Body of pancreas (tissue), 4 donors: Measurements from ENCODE around the gene MMP24. TPM values are rescaled to one million over a fixed set of nuclear protein-coding genes. Genes with fewer than 3 reads are reported as not detected.

Experiments used
- ATAC-seq: fragments of 150-250 bp; one replicate; pipeline ENCODE4 v1.9.1; 2016
- DNase-seq, 4 donors: peaks; one replicate each; pipeline ENCODE4 v3.0.0-alpha.2; 2019
- H3K27ac ChIP-seq, 4 donors: fragments of 200-600 bp; sonication (generic); 1 replicate in 3 of 4; 2 replicates in 1 of 4; pipeline versions ENCODE4 v1.5.1 to v1.6.1; 2016 to 2019; ENCODE audit warnings: mild to moderate bottlenecking in 1 of 4, mixed read lengths in 1 of 4, moderate library complexity in 1 of 4
- H3K27me3 ChIP-seq, 2 donors: fragments of 200-600 bp; sonication (generic); one replicate each; pipeline ENCODE4 v1.6.0; 2016; ENCODE audit warnings: mild to moderate bottlenecking in 1 of 2
- H3K36me3 ChIP-seq, 2 donors: fragments of 200-600 bp; sonication (generic); replicated peaks in 1 of 2; 2 replicates each; pipeline ENCODE4 v1.5.1; 2016; ENCODE audit warnings: low read depth in 2 of 2; ENCODE audit not compliant: insufficient read depth in 1 of 2
- H3K4me1 ChIP-seq: fragments of 200-600 bp; sonication (generic); one replicate; pipeline ENCODE4 v1.6.0; 2016
- H3K4me3 ChIP-seq, 2 donors: fragments of 200-600 bp; sonication (generic); 1 replicate in 1 of 2; 2 replicates in 1 of 2; pipeline ENCODE4 v1.5.1; 2016 to 2019
- H3K9me3 ChIP-seq, 3 donors: fragments of 200-600 bp; sonication (generic); 1 replicate in 2 of 3; 2 replicates in 1 of 3; pipeline ENCODE4 v1.5.1; 2016
- POLR2A ChIP-seq, 3 donors: fragments of 450-650 bp; IDR thresholded peaks; one replicate each; pipeline ENCODE4 v1.6.1; 2016; ENCODE audit warnings: antibody characterized with exemption in 3 of 3, mild to moderate bottlenecking in 2 of 3
- WGBS, 2 donors: methylation state at CpG; one replicate each; pipeline ENCODE4 v1.1.5; 2017; 5-methylcytosine and 5-hydroxymethylcytosine counted together
- intact Hi-C: fragments of 100-400 bp; cut with DNase I; formaldehyde crosslinking; loops from one replicate; pipeline ENCODE4 v1.15.1; 2023
- total RNA-seq, 2 donors: library from RNA; depleted of rRNA; stranded (reverse); fragments of >200 nt; gene quantifications; one replicate each; pipeline ENCODE4 v1.1.0, GENCODE V29; 2016
- TF ChIP-seq, protein P1 (sequence below), 7 experiments: fragments of 450-650 bp in 4 of 7; fragments of 200-600 bp in 3 of 7; sonication (generic) in 3 of 7; IDR thresholded peaks; one replicate each; pipeline ENCODE4 v1.5.1; 2016 to 2019; ENCODE audit warnings: antibody characterized with exemption in 7 of 7

MMP24 gene
- total RNA-seq, 2 donors from 2014 or later, result 3.0 to 9.3 TPM

DNA sequence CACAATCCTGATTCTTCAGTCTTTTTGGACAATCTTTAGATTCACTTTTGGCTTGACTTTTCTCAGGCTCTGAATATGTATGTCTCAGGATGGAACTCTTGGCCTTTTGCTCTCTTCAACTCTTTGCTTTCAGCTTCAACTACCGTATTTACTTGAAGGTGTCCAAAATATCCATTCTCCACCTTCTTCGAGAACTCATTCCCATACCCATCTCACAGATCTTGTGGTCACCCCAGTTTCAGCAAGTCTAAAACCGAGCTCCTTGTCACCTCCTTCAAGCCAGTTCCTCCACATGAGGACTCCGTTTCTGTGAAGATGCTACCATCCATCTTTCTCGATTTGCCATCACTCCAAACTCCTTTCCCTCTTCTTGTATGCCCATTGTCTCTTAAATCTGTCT is 2.0 kb upstream of the MMP24 start:
- no peaks in the 10 kb centered on the region for H3K36me3 ChIP-seq
- TF ChIP-seq, protein P1, sequence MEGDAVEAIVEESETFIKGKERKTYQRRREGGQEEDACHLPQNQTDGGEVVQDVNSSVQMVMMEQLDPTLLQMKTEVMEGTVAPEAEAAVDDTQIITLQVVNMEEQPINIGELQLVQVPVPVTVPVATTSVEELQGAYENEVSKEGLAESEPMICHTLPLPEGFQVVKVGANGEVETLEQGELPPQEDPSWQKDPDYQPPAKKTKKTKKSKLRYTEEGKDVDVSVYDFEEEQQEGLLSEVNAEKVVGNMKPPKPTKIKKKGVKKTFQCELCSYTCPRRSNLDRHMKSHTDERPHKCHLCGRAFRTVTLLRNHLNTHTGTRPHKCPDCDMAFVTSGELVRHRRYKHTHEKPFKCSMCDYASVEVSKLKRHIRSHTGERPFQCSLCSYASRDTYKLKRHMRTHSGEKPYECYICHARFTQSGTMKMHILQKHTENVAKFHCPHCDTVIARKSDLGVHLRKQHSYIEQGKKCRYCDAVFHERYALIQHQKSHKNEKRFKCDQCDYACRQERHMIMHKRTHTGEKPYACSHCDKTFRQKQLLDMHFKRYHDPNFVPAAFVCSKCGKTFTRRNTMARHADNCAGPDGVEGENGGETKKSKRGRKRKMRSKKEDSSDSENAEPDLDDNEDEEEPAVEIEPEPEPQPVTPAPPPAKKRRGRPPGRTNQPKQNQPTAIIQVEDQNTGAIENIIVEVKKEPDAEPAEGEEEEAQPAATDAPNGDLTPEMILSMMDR (IDR thresholded peaks at IDR 0.05), result no peak
- no peak for TF ChIP-seq POLR2A (IDR thresholded peaks at IDR 0.05)
- DNase-seq (no peak), ATAC-seq (no peak)
- intact Hi-C loops, result no loop called here
- H3K27me3 ChIP-seq, result no peaks in the 10 kb centered on the region
- H3K4me1 ChIP-seq, result peaks cover 10% of the 10 kb centered on the region
- no peak overlapping the region for H3K4me3 ChIP-seq
- WGBS, 2 donors, result 92 to 95% methylated on average over 5 of the region's 5 CpGs
- no peak overlapping the region for H3K27ac ChIP-seq
- no peaks in the 10 kb centered on the region for H3K9me3 ChIP-seq

DNA sequence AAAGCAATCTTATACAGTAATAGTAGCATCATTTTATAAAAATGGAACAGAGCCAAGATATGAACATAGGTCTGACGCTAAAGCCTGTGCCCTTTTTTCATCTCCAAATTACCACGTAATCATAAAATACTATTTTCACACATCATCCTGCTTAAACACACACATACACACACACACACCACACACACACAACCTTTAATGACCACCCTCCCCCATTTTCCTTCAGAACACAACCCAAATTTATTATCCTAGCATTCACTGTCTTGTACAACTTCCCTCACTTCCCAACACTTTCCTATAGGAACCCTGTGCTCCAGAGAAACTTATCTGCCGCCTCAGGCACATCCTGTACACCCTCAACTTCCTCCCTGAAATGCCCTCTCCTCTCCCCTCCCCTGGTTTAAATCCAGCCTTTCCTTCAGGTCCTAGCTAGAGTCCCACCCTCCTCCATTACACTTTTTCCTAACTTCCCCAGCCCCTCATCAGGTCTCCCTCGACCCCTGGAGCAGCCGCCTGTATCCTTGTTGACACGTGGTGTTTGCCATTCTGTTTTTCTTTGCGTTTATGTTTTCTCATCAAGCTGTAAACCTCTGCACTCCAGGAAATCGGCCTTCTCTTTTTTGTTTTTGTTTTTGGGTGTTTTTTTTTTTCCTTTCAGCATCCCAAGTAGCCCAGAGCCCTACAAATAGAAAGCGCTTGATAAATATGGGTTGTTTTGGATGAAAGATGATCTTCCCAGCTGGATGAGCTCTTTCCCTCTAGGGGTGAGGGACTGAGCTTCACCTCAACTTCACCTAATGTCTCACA is 968 bp upstream of the MMP24 start:
- no peak overlapping the region for H3K27ac ChIP-seq
- TF ChIP-seq, protein P1 (IDR thresholded peaks at IDR 0.05), result no peak
- TF ChIP-seq POLR2A (IDR thresholded peaks at IDR 0.05), result no peak
- DNase-seq, result no peak
- ATAC-seq, result no peak
- WGBS, 2 donors, result 52 to 73% methylated on average over 9 of the region's 9 CpGs
- no peak overlapping the region for H3K4me3 ChIP-seq
- intact Hi-C loops, result no loop called here
- H3K9me3 ChIP-seq, result no peaks in the 10 kb centered on the region
- H3K27me3 ChIP-seq, result no peaks in the 10 kb centered on the region
- H3K36me3 ChIP-seq, result no peaks in the 10 kb centered on the region
- H3K4me1 ChIP-seq, result peaks cover 10% of the 10 kb centered on the region

DNA sequence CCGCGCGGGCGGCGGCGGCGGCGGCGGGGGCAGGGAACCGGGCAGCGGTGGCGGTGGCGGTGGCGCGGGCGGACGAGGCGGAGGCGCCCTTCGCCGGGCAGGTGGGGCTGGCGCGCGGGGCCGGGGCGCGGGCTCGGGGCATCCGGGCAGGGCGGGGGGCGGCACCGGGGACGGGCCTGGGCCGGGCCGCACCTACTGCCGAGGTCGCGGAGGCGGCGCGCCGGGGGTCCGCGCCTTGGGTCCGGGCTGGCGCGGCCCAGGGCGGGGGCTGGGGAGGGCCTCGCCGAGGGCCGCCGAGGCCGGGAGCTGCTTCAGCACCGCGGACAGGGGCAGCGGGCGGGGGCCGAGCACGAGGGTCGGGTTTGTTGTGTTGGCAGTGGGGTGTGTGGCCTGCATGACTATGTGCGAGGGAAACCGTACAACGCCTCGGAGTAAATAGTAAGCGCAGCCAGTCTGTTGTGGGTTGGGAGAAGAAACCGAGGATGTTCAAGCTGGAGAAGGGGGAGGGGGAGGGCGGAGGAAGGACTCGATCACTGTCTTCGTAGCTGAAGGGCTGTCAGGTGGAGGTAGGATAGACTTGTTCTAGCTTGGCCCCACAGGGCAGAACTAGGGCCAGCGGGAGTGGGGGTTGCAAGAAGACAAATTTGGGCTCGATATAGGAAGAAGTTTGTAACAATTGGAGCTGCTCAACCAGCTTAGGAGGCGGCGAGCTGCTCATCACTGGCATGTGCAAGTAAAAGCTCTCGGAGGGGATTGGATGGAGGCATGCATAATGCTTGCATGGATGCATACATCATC is 593 bp downstream of the MMP24 start:
- Histone ChIP-seq H3K4me3 (no peak overlapping the region), H3K9me3 (no peaks in the 10 kb centered on the region), H3K27ac (no peak overlapping the region), H3K36me3 (no peaks in the 10 kb centered on the region), H3K27me3 (no peaks in the 10 kb centered on the region), H3K4me1 (peaks cover 10% of the 10 kb centered on the region)
- intact Hi-C loops, result no loop called here
- TF ChIP-seq POLR2A (IDR thresholded peaks at IDR 0.05), result no peak
- DNase-seq (peak; percentile 25 to 57 (median 44)), ATAC-seq (peak; percentile 76)
- 16 to 25% methylated on average over 21 to 25 of the region's 74 CpGs for WGBS, 2 donors

DNA sequence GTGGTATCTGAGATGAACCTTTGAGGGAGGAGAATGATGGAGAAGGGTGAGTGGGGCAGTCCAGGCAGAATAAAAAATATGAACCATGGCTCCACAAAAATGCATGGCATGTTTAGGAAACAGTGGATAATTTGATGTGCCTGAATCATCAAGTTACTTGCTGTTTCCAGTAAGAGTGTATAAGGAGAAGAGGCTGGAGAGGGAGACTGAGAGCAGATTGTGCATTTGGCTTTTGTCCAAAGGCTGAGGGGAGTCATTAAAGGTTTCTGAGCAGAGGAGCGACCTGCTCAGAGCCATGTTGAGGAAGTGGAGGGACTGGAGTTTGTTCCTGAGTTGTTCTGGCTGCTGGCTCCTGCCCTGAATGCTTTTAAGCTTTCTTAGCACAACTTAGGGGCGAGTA is 6.1 kb downstream of the MMP24 start:
- Histone ChIP-seq H3K36me3 (no peaks in the 10 kb centered on the region), H3K9me3 (no peaks in the 10 kb centered on the region), H3K4me1 (no peaks in the 10 kb centered on the region), H3K27ac (no peak overlapping the region), H3K4me3 (no peak overlapping the region), H3K27me3 (no peaks in the 10 kb centered on the region)
- WGBS, 2 donors, result 91 to 96% methylated on average over 2 of the region's 2 CpGs
- ATAC-seq (no peak), DNase-seq (no peak)
- no peak for TF ChIP-seq POLR2A (IDR thresholded peaks at IDR 0.05)
- TF ChIP-seq, protein P1 (IDR thresholded peaks at IDR 0.05), result no peak
- intact Hi-C loops, result no loop called here

DNA sequence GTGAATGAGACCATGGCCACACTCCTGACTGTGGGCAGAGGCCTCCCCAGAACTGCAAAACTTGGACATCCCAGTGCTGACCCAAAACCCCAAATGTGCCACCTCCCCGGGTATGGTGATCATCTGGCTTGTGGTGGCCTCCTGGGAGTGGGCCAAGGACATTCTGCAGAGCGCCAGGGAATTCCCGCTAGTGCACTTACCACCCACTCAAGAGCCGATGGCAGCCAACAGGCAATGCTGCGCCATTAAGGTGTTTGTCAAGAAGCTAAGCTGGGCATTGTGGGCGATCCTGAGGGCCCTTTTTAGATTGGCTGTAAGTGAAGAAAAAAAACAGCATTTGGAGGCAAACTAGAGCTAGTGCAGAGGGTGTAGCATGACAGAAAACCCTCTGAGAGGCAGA is 9.4 kb downstream of the MMP24 start:
- Histone ChIP-seq H3K27me3 (no peaks in the 10 kb centered on the region), H3K36me3 (no peaks in the 10 kb centered on the region), H3K4me1 (no peaks in the 10 kb centered on the region), H3K4me3 (no peak overlapping the region), H3K9me3 (no peaks in the 10 kb centered on the region), H3K27ac (no peak overlapping the region)
- DNase-seq, result no peak
- no peak for ATAC-seq
- WGBS, 2 donors, result 88 to 98% methylated on average over 5 to 6 of the region's 6 CpGs
- TF ChIP-seq, protein P1 (IDR thresholded peaks at IDR 0.05), result no peak
- TF ChIP-seq POLR2A (IDR thresholded peaks at IDR 0.05), result no peak
- intact Hi-C loops, result no loop called here
